Aorta (tissue), 5 donors: Measurements from ENCODE around the gene HLA-G. TPM values are rescaled to one million over a fixed set of nuclear protein-coding genes. Genes with fewer than 3 reads are reported as not detected.
"Not testable (repeated sequence)": the region's sequence is repeated elsewhere in the genome, so short reads cannot be mapped to it uniquely, and the experiment has no call there.

Experiments used
- ATAC-seq: fragments of 200-7000 bp; cut with Tn5 transposase; one replicate; pipeline ENCODE4 v1.9.1; 2022; ENCODE audit warnings: moderate library complexity; ENCODE audit not compliant: low FRiP score
- DNase-seq, 2 donors: peaks; one replicate each; pipeline ENCODE4 v3.0.0-alpha.2; 2020
- H3K27ac ChIP-seq, 2 donors: one replicate each; pipeline ENCODE4 v1.5.1; 2013; ENCODE audit warnings: low read length in 2 of 2, mild to moderate bottlenecking in 2 of 2, moderate library complexity in 2 of 2, control low read depth in 1 of 2, inconsistent platforms in 1 of 2, low read depth in 1 of 2
- H3K27me3 ChIP-seq, 2 donors: one replicate each; pipeline ENCODE4 v1.6.1; 2013; ENCODE audit warnings: control low read depth in 1 of 2, low read length in 1 of 2, mild to moderate bottlenecking in 1 of 2, moderate library complexity in 1 of 2; ENCODE audit not compliant: insufficient read depth in 2 of 2, control insufficient read depth in 1 of 2
- H3K36me3 ChIP-seq, 2 donors: one replicate each; pipeline ENCODE4 v1.6.1; 2013; ENCODE audit warnings: control low read depth in 1 of 2, low read length in 1 of 2, mild to moderate bottlenecking in 1 of 2; ENCODE audit not compliant: insufficient read depth in 2 of 2, control insufficient read depth in 1 of 2
- H3K4me1 ChIP-seq, 2 donors: one replicate each; pipeline ENCODE4 v1.6.1; 2013; ENCODE audit warnings: low read length in 2 of 2, control low read depth in 1 of 2, mild to moderate bottlenecking in 1 of 2, moderate library complexity in 1 of 2; ENCODE audit not compliant: insufficient read depth in 2 of 2, control insufficient read depth in 1 of 2
- H3K4me3 ChIP-seq, 2 donors: one replicate each; pipeline ENCODE4 v1.5.1; 2013; ENCODE audit warnings: low read length in 2 of 2, control low read depth in 1 of 2, mild to moderate bottlenecking in 1 of 2
- H3K9me3 ChIP-seq: one replicate; pipeline ENCODE4 v1.6.1; 2013; ENCODE audit warnings: mild to moderate bottlenecking, low read length; ENCODE audit not compliant: control insufficient read depth
- WGBS, 2 donors: extraction: QIAGEN DNeasy Blood & Tissue Kit; methylation state at CpG; one replicate each; pipeline ENCODE4 v1.1.7; 2013; 5-methylcytosine and 5-hydroxymethylcytosine counted together
- intact Hi-C, 2 donors: fragments of 100-400 bp; cut with DNase I; formaldehyde crosslinking; loops; one replicate each; pipeline versions ENCODE4 v1.14.2 to v1.15.0; 2022
- long read RNA-seq, 2 donors: library from polyadenylated mRNA; unstranded; transcript quantifications; one replicate each; pipeline ENCODE4 v2.0.0, GENCODE V29; 2020 to 2021
- polyA plus RNA-seq, 2 donors: library from polyadenylated mRNA; stranded (reverse); fragments of 200-250 nt; gene quantifications; one replicate each; pipeline ENCODE4 v1.2.3, GENCODE V29; 2013
- total RNA-seq, 2 donors: library from RNA; stranded (reverse); fragmentation: NEBNext Ultra II Directional; extraction: Animal tissue kit (Norgen Biotek cat#: 25700); gene quantifications; one replicate each; pipeline ENCODE4 v1.2.1, GENCODE V29; 2021
- donor health status: healthy with polysubstance abuse.
- donor health status: Bipolar disorder and iron deficiency.
- donor health status: DM: no; HTN: no; CAD: no.
- donor health status: DM: no; HTN: no; CAD: no.
- donor health status: DM: yes; HTN: yes; CAD: no.

HLA-G gene
- total RNA-seq: 1 to 10 TPM in 1 of 2 donors, under 1 TPM in 1; 0.29 to 1.3 TPM
- polyA plus RNA-seq: under 1 TPM in 1 of 2 donors, not detected in 1; 0.88 TPM
- long read RNA-seq, donor 1: 0 reads
- long read RNA-seq, donor 2: 0 reads

DNA sequence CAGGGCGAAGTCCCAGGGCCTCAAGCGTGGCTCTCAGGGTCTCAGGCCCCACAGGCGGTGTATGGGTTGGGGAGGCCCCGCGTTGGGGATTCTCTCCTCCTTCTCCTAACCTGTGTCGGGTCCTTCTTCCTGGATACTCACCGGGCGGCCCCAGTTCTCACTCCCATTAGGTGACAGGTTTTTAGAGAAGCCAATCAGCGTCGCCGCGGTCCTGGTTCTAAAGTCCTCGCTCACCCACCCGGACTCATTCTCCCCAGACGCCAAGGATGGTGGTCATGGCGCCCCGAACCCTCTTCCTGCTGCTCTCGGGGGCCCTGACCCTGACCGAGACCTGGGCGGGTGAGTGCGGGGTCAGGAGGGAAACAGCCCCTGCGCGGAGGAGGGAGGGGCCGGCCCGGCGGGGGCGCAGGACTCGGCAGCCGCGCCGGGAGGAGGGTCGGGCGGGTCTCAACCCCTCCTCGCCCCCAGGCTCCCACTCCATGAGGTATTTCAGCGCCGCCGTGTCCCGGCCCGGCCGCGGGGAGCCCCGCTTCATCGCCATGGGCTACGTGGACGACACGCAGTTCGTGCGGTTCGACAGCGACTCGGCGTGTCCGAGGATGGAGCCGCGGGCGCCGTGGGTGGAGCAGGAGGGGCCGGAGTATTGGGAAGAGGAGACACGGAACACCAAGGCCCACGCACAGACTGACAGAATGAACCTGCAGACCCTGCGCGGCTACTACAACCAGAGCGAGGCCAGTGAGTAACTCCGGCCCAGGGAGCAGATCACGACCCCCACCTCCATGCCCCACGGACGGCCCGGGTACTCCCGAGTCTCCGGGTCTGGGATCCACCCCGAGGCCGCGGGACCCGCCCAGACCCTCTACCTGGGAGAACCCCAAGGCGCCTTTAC lies at the start of gene HLA-G:
Gene HLA-G (plus strand): TSS at position 247 of the 892 bp plus-strand sequence. CDS start 20 bp downstream, at position 267.
- intact Hi-C loops: no loop called here
- no peak within 1 kb of the TSS for H3K27ac ChIP-seq
- peak; percentile 22 for ATAC-seq
- no peak within 1 kb of the TSS for H3K4me3 ChIP-seq
- no peaks in the 10 kb centered on the region for H3K4me1 ChIP-seq
- 6 to 10% methylated on average over 64 to 75 of the region's 75 CpGs for WGBS, 2 donors
- H3K9me3 ChIP-seq: no peaks in the 10 kb centered on the region
- DNase-seq: no peak
- no peaks in the 10 kb centered on the region for H3K36me3 ChIP-seq
- no peaks in the 10 kb centered on the region for H3K27me3 ChIP-seq

- H3K4me3 ChIP-seq, H3K4me1 ChIP-seq, H3K36me3 ChIP-seq, H3K9me3 ChIP-seq, ATAC-seq, H3K27me3 ChIP-seq, intact Hi-C loops, H3K27ac ChIP-seq, DNase-seq: not testable (repeated sequence)
- 63 to 66% methylated on average over 13 of the region's 13 CpGs for whole genome bisulfite sequencing, 2 donors
Measured at GRCh38 chr6:29780019-29780698, 47.5 kb upstream of the HLA-G start.

DNA sequence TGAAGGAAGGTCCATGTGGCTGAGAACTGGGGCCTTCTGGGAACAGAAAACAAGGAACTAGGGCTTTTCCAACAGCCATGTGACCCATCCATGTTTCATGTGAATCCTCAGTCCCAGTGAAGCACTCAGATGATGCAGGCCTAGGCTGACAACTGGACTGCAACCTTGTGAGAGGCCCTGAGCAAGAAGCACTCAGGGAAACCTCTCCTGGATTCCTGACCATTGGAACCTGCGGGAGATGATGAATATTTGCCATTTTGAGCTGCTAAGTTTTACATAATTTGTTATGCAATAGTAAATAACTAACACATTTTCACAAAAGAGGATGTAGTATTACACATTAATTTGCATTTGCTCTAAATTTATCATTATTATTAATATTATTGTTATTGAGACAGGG lies 38.4 kb upstream of the HLA-G start:
- no peak for DNase-seq
- Histone ChIP-seq H3K4me1 (no peaks in the 10 kb centered on the region), H3K27me3 (no peaks in the 10 kb centered on the region), H3K27ac (no peak overlapping the region), H3K36me3 (no peaks in the 10 kb centered on the region), H3K9me3 (peaks cover 2% of the 10 kb centered on the region), H3K4me3 (no peak overlapping the region)
- no peak for ATAC-seq
- intact Hi-C loops: no loop called here
- 96 to 99% methylated on average over 1 of the region's 1 CpG for WGBS, 2 donors

- no peaks in the 10 kb centered on the region for H3K27me3 ChIP-seq
- WGBS, 2 donors: 76 to 91% methylated on average over 3 of the region's 3 CpGs
- ATAC-seq (no peak), DNase-seq (no peak)
- intact Hi-C loops: loop anchor here in 1 of 2 donors (5.0 kb wide), 1 partner anchor 43 kb away; no protein-coding TSS in a partner anchor
- no peaks in the 10 kb centered on the region for H3K4me1 ChIP-seq
- H3K27ac ChIP-seq: no peak overlapping the region
- peaks cover 2% of the 10 kb centered on the region for H3K9me3 ChIP-seq
- H3K36me3 ChIP-seq: no peaks in the 10 kb centered on the region
- no peak overlapping the region for H3K4me3 ChIP-seq
Measured at GRCh38 chr6:29790626-29791025, 37.0 kb upstream of the HLA-G start.

- no peak for DNase-seq
- H3K4me1 ChIP-seq: no peaks in the 10 kb centered on the region
- 54 to 74% methylated on average over 3 of the region's 3 CpGs for WGBS, 2 donors
- H3K27me3 ChIP-seq: no peaks in the 10 kb centered on the region
- no peak overlapping the region for H3K4me3 ChIP-seq
- H3K9me3 ChIP-seq: peaks cover 2% of the 10 kb centered on the region
- intact Hi-C loops: loop anchor here in 1 of 2 donors (5.0 kb wide), 1 partner anchor 44 kb away; no protein-coding TSS in a partner anchor
- no peak overlapping the region for H3K27ac ChIP-seq
- ATAC-seq: no peak
- H3K36me3 ChIP-seq: no peaks in the 10 kb centered on the region
Measured at GRCh38 chr6:29791162-29791561, 36.5 kb upstream of the HLA-G start.

DNA sequence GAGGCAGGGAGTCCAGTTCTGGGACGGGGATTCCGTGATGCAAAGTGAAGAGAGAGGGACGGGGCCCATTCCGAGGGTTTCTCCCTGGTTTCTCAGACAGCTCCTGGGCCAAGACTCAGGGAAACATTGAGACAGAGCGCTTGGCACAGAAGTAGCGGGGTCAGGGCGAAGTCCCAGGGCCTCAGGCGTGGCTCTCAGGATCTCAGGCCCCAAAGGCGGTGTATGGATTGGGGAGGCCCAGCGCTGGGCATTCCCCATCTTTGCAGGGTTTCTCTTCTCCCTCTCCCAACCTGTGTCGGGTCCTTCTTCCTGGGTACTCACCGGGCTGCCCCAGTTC lies 35.9 kb upstream of the HLA-G start:
- peak; percentile 48 for ATAC-seq
- Histone ChIP-seq H3K4me1 (no peaks in the 10 kb centered on the region), H3K27me3 (no peaks in the 10 kb centered on the region), H3K4me3 (no peak overlapping the region), H3K9me3 (peaks cover 2% of the 10 kb centered on the region), H3K36me3 (no peaks in the 10 kb centered on the region), H3K27ac (no peak overlapping the region)
- intact Hi-C loops: loop anchor here in 1 of 2 donors (5.0 kb wide), 1 partner anchor 44 kb away; no protein-coding TSS in a partner anchor
- WGBS, 2 donors: 46 to 55% methylated on average over 11 to 12 of the region's 12 CpGs
- DNase-seq: no peak

GRCh38 chr6:29792123-29793035 lies 35.2 kb upstream of the HLA-G start:
- Histone ChIP-seq H3K9me3 (peaks cover 2% of the 10 kb centered on the region), H3K4me1 (no peaks in the 10 kb centered on the region), H3K4me3 (peak overlapping the region; percentile 33 to 54), H3K27me3 (no peaks in the 10 kb centered on the region), H3K27ac (no peak overlapping the region), H3K36me3 (no peaks in the 10 kb centered on the region)
- intact Hi-C loops: loop anchor here in 1 of 2 donors (5.0 kb wide), 1 partner anchor 45 kb away; no protein-coding TSS in a partner anchor
- peak; percentile 97 for ATAC-seq
- DNase-seq: peak; percentile 85 to 93
- 2% methylated on average over 76 to 79 of the region's 79 CpGs for WGBS, 2 donors

- H3K27ac ChIP-seq: no peak overlapping the region
Measured at GRCh38 chr6:29793036-29793356, 34.6 kb upstream of the HLA-G start.

More at GRCh38 chr6:29793036-29793356, 34.6 kb upstream of the HLA-G start:
- peaks cover 2% of the 10 kb centered on the region for H3K9me3 ChIP-seq
- H3K4me1 ChIP-seq: no peaks in the 10 kb centered on the region
- intact Hi-C loops: loop anchor here in 1 of 2 donors (5.0 kb wide), 1 partner anchor 46 kb away; no protein-coding TSS in a partner anchor
- no peaks in the 10 kb centered on the region for H3K27me3 ChIP-seq
- peak overlapping the region; percentile 33 to 54 for H3K4me3 ChIP-seq
- no peak for DNase-seq
- no peaks in the 10 kb centered on the region for H3K36me3 ChIP-seq
- ATAC-seq: no peak
- WGBS, 2 donors: 34 to 35% methylated on average over 11 of the region's 11 CpGs
